ENCODE data around the gene KCNJ12.
"Not testable (repeated sequence)": the region's sequence is repeated elsewhere in the genome, so short reads cannot be mapped to it uniquely, and the experiment has no call there.

Gene KCNJ12

DNA sequence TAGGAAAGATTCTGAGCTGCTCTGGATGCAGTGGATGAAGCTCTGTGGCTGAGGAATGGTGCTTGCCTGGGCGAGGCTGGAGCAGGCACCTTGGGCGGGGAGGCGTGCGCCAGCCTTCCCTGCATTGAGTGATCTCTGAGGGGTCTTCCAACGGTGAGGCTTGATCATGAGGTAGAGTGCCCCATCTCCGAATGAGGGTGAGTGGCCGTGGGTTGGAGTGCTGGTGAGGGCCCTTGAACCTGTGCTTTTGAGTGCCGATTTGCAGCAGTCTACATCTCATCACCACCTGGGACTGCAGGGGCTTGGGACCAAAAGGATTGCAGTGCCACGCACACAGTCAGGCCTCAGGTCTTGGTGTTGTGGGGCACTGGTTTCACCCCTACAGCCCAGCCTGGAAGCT is 34.2 kb downstream of the KCNJ12 start:
- not testable (repeated sequence) for DNase-seq

DNA sequence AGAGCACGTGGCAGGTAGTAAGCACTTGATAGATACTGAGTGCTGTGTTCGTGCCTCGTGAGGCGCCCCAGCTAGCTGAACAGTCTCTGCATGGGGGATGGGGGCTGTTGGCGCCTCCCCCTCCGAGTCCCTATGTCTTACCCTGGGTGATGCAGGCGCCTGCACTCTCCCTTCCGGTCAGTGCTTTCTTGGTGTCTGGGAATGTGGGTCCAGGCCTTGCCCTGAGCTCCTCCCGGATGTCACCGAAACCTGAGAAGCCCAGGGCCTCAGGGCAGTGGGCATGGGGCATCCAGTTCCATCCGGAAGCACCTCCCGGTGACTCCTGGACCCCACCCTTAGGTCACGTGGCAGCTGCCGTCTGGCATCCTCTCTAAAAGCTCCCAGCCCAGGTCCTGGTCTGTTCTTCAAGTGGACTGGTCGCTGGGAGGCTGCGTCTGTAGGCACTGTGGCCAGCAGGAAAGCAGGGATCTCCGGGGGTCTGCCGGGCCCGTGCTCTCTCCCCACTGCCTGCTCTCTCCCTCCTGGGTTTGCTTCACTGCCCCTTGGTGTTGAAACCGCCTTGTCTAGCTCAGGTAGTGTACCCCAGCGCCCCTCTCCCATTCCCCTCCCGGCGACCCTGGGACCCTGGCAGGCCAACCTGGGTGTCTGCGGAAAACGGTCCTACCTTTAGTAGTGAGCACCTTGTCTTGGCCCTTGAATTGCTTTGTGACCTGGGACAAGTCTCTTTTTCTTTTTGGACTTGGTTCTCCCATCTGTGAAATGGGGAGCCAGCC is 34.9 kb downstream of the KCNJ12 start:
- not testable (repeated sequence) for DNase-seq

DNA sequence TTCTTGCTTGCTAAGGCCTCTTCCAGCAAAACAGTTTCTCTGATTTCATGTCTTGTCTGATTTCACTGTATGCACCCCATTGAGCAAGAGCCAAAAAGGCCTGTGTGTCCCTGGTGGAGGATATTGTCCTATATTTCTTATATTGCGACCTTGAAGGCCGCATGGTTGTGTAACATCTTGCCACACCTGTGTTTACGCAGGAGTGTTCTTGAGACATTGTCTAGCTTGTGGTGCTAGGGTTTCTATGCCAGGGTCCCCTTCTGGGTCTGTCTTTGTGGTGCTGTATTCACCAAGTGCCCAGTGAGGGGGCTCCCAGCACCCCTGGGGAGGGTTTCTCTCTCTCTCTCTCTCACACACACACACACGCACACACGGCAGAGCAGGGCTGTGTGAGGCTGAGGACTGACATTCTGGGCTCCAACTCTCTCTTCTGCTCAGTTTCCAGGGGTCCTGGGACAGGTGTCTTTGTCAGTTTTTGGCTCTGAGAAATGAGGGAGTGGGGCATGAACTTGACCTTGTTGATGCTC is 35.6 kb downstream of the KCNJ12 start:
- not testable (repeated sequence) for DNase-seq

DNA sequence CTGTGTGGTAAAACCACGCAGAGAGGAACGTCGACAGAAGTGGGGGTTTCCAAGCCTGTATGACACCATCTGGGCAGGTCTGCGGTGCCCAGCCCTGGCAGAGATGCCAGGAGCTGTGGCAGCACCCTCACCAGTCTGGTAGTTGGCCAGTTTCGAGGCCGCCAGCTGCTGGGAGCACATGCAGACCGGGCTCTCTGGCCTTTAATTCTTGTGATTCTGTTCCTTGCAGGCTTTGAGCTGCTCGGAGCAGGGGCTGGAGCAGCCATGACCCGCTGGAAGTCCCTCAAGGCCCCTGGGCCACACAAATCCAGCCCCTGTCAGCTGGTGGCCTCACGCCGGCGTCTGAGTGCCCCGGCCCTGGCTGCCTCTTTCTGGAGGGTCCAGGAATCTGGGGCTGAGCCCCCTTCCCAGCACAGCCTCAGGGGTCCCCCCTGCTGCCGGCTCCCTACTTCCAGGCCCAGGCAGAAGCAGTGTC is 36.1 kb downstream of the KCNJ12 start:
- not testable (repeated sequence) for DNase-seq

DNA sequence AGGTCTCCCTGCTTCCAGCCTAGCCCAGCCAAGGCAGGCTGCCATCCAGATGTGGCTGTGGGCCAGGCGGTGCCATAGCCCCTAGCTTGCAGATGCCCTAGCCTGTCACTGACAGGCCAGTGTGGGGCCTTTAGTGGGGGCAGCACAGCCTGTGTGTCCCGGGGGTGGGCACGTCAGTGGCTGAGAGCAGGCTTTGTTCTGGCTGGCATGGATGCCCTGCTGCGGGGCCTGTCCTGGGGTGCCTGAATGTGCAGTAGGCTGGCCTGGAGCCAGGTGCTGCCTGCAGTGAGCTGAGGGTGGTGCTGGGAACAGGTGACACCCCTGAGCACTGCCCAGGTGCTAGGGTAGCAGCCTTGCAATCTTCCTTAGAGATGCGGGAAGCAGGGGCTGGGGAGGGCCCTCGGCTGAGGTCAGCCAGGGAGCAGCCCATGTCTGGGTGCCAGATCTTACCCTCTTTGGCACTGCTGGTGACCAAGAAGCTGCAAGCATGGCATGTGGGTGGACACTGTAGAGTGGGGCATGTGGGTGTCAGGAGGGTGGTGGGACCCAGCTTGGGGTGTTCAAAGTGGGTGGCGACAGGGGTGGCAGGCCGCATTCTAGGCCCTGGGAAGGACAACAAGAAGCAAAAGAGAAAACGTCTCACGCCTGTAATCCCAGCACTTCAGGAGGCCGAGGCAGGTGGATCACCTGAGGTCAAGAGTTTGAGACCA is 37.6 kb downstream of the KCNJ12 start:
- DNase-seq, result not testable (repeated sequence)

DNA sequence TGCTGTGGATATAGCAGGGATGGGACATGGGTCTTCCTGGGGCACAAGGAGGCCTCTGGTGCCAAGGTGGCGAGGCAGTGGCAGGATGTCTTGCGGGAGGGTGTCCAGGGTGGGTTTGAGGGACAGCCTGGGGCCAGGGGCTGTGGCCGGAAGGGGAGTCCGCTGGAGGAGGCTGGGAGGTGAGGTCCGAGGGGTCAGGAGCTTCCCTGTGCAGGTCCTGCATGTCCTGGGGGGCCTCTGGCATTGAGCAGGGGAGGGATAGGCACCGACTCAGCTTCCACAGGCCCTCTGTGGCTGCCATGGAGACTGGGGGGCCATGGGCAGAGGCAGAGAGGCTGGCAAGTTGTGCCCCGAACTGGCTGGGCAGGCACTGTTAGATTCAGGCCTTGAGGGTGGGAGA is 38.5 kb downstream of the KCNJ12 start:
- DNase-seq, result not testable (repeated sequence)

DNA sequence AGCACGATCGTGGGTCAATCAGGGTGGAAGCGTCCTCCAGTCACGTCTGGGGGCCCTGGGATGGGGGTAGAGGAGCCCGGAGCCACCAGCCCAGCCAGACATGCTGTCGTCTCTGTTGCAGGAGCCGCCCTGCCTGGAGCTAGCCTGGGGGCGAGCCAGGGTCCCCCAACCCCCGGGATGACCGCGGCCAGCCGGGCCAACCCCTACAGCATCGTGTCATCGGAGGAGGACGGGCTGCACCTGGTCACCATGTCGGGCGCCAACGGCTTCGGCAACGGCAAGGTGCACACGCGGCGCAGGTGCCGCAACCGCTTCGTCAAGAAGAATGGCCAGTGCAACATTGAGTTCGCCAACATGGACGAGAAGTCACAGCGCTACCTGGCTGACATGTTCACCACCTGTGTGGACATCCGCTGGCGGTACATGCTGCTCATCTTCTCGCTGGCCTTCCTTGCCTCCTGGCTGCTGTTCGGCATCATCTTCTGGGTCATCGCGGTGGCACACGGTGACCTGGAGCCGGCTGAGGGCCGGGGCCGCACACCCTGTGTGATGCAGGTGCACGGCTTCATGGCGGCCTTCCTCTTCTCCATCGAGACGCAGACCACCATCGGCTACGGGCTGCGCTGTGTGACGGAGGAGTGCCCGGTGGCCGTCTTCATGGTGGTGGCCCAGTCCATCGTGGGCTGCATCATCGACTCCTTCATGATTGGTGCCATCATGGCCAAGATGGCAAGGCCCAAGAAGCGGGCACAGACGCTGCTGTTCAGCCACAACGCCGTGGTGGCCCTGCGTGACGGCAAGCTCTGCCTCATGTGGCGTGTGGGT is 39.2 kb downstream of the KCNJ12 start:
- not testable (repeated sequence) for DNase-seq

DNA sequence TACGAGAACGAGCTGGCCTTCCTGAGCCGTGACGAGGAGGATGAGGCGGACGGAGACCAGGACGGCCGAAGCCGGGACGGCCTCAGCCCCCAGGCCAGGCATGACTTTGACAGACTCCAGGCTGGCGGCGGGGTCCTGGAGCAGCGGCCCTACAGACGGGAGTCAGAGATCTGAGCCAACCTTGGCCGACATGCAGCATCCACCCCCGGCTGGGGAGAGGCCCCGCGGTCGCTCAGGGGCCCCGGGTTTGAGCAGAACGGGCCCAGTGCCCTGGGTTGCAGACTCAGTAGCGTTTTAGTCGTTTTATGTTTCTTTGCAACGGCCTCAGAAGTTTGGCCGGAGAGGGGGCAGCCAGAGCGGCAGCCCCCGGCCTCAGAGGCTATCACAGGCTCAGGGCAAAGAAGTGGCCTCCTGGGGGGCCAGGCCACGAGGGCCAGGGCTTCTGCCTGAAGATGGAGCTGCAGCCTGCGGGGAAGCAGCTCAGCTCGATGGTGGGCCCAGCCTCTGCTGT is 40.4 kb downstream of the KCNJ12 start:
- not testable (repeated sequence) for DNase-seq

DNA sequence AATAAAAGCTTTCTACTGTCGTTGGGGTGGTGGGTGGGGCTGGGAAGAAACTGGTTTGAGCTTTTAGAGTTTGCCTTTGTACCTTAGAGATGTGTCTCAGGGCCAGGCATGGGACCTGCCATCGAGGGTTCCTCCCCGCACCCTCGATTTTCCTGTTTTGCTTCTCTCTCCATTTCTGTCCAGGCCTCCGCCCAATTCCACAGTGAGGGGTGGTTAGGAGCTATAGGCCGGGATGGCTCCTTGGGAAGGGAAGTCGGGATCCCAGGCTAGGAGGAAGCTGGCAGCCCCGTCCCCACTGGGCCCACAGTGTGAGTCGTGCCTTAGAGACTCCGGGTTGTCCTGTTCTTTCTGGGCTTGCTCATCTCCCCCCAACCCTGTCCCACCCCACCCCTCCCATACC is 41.2 kb downstream of the KCNJ12 start:
- not testable (repeated sequence) for DNase-seq

DNA sequence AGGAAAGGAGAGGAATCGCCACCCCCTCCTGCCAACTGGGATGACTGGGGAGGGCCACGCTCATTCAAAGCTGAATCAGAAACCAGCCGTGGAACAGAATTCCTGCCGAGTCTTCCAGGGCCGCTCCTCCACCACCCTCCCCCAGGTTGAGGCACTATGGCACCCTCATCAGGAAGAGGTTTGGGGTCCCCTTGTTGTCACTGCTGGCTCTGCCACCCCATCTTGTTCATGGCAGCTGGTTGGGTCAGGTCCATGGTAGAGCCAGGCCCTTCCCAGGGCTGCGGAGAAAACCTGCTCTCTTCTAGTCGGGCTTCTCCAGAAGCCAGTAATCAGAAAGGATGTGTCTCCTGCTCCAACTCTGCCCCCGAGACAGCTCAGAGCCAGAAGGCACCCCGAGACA is 41.8 kb downstream of the KCNJ12 start:
- no peak for DNase-seq

DNA sequence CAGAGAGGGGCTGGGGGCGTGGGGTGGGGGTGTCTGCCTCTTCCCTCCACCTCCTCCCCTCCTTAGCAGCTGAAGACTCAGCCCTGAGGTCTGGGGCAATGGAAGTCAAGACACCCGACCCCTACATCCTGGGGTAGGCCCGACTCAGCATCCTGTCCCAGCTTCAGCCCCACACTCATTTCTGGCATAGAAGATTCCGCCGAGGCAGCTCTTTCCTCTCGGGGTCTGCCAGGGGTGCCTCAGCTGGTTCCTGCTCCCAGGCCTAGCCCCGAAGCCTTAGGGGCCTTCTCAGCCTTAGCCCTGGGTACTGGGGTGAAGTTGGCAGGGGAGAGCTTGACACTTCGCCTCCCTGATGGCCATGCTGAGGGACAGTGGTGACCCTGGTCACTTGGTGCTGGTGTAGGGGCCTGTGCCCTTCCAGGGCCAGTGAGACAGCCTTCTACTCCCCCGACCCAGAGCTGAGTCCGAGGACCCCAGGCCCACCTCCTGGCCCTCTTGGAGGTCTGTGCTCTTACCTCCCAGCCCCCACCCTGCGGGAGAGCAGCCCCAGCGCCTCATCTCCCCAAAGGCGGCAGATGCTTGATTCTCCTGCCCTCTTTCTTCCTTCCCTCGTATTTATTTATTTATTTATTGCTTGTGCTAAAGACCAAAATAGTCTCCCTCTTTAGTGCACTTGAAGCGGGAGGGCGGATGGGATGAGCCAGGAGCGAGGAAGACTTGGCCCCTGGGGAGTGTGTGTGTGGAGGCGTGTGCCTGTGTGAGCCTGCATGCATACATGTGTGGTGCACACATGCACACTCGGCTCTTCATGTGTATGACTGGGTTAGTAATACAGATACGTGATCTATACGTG is 42.5 kb downstream of the KCNJ12 start:
- DNase-seq, result no peak

DNA sequence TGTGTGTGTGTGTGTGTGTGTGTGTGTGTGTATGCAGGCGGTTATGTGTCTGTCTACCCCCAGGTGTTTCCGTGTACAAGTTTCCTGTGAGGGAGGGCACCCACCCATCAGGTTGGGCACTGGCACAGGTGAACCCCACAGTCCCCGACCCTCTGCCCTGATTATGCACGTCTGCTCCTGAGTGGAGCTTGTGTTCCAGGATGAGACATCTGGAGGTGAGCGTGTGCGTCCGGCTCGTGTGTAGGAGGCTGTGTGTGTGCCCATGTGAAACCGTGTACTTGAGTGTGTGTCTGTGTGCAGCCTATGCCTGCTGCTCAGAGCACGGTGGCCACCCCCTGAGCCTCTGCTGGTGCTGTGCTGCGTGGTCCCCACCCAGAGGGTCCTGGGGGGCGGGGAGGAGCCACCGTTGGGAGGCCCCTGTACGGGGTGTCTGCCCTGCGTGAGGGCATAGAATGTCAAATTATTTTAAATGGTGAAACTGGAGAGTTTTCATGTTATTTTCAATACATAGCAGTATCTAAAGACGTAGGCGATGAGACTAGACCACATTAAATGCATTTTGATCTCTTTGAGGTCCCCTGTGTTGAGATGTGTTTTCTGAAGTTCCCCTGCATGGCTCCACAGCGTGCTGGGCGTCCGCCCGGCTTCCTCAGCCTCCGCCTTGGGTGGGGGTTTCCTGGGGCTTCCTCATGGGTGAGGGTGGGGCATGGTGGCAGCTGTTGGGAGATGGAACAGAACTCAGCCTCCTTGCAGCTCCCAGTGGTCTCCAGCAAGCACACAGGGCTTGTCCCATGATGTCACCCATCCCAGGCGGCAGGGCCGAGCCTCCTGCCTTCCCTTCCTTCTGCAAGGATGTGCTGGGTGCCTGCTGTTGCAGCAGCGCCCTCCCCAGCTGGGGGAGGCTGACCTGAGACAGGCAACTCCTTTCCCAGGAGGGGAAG is 43.4 kb downstream of the KCNJ12 start:
- DNase-seq, result no peak

DNA sequence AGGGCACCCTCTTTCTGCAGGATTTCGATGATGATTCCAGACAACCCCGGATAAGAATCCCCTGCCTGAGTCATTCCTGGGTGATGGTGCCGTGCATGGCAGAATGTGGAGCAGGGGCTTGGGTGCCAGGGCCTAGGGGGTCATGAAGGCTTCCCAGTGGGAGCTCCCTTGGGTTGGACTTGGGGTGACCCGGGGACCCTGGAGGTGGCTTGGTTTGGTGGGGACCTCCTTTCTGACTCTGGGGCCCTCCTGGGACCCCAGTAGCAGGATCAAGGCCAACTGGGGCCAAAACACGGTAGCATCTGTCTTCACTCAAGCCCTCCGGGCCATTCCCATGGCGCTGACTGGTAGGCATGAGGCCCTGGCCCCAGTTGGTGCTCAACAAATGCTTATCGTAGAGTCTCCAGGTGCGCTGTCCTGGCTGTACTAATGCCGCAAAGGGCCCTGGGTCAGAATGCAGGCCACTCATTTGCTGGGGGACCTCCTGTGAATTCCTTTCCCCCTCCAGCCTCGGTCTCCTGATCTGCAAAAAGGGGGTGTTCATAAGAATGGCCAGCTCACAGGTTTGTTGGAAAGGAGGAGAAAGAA is 44.4 kb downstream of the KCNJ12 start:
- DNase-seq, result not testable (repeated sequence)

DNA sequence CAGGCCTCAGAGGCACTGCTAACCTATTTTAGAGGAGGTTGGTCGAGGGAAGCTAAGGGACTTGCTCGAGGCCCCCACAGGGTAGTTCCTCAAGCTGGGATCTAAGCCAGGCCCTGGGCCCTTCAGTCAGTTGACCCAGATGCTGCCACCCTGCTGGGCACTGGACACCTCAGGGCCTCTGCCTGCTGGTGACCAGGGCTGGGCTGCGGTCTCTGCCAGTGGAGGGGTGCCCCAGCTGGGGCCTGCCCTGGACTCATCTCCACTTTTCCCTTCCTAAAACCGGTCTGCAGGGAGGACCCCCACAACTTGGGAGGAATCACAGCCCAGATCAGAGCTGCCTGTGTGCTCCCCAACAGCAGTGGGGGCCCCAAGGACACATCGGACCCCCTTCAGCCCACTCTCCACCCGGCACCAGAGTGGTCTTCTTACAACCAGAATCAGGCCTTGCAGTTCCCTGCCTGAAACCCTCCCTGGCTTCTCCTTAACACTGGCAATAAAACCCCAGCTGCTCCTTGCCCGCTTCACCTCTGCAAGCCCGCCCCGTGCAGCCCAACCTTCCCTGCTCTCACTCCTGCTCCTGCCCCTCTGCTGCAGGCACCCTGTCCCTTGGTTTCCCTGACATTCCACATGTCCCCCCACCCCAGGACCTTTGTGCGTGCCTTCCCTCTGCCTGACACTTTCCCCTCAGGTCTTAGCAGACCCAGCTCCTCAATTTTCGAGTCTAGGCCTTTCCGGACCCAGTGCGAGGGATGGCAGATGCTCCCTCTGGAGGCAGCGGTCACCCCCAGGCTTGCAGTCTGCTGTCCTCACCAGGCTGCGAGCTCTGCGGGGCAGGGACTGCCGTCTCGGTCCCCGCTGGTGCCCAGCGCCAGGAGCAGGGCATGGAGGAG is 45.5 kb downstream of the KCNJ12 start:
- DNase-seq, result not testable (repeated sequence)

DNA sequence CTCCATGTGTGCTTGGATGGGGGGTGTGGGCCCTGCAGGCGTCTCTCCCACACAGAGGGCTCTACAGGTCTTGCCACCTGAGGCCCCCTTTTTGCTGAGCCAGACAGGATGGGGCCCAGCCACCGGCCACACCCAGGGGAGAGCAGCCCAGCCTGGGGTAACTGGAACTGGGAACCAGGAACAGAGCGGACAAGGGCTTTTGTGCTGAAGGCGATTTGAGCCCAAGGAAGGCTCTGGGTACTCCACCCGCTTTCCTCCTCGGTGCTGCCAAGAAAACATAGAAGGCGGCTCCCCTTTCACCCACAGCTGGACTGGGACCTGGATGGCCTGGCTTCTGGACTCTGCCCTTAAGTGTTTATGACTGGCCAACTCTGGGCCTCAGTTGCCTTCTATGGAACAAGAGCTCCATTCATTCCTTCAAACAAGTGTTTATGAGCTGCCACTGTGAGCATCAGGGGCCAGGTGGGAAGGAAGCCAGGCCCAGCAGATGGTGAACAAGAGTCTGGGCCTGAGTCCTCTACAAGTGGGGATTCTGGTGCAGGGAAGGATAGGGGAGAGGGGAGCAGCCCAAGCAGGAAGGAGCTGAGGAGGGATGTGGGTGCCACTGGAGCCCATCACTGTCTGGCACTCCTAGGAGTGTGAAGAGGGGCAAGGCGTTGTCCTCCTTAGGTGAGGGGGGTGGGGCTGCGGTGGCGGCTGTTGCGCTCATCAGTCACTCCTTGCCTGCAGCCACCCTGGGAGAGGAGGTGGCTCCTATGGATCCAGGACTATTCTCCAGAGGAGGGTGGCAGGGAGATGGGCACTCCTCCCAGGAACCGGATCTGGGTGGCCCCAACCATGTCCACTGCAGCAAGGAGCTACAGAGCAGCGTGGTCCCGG is 46.4 kb downstream of the KCNJ12 start:
- DNase-seq, result not testable (repeated sequence)

DNA sequence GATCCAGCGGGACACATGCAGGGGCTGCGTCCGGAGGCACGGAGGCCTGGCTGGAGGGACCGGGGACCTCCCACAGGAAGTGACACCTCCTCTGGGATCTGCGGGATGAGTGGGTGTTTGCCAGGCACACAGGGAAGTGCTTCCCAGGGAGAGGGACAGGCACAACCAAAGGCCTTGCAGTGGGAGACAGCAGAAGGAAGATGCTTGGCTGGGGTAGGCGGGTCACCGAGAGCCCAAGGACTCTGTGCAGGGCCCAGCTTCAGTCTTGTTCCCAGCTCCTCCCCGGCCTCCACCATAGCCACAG is 47.0 kb downstream of the KCNJ12 start:
- DNase-seq, result not testable (repeated sequence)

DNA sequence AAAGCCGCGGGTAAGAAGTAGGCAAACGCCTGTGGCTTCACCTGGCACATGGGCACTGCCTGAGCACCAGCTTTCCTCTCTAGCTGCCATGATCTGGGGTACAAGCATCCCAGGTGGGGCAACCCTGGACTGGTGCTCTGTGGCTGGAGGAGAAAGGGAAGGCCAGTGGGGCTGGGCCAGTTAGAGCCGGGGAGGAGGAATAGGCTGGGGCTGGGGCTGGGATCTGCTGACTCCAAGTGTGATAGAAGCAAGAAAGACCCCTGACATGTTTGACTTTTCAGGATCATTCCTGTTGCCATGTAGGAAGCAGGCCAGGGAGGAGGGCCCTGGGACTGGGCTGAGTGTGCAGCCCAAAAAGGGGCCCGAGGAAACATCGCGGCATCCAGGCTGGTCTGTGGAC is 48.5 kb downstream of the KCNJ12 start:
- not testable (repeated sequence) for DNase-seq

DNA sequence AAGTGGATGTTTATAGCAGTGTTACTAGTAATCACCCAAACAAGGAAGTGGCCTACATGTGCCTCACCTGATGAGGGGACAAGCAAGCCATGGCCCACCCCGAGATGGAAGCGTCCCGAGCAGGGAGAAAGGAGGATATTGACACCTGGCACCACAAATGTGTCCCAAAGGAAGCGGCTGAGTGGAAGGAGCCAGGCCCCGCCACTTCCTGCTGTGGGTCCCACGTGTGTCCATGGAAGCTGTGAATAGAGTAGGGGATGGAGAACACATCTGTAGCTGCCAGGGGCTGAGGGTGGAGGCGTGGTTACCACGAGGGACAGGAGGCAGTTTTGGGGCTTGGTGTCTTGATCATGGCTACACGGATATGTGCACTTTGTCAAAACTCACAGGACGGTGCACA is 49.2 kb downstream of the KCNJ12 start:
- no peak for DNase-seq
